ENCODE data around the gene RBM20. TPM values are rescaled to one million over a fixed set of nuclear protein-coding genes. Genes with fewer than 3 reads are reported as not detected.
"Not testable (repeated sequence)": the region's sequence is repeated elsewhere in the genome, so short reads cannot be mapped to it uniquely, and the experiment has no call there.

The RBM20 gene
- total RNA-seq, 1 experiment from 2014 or later, result 0.06 TPM

DNA sequence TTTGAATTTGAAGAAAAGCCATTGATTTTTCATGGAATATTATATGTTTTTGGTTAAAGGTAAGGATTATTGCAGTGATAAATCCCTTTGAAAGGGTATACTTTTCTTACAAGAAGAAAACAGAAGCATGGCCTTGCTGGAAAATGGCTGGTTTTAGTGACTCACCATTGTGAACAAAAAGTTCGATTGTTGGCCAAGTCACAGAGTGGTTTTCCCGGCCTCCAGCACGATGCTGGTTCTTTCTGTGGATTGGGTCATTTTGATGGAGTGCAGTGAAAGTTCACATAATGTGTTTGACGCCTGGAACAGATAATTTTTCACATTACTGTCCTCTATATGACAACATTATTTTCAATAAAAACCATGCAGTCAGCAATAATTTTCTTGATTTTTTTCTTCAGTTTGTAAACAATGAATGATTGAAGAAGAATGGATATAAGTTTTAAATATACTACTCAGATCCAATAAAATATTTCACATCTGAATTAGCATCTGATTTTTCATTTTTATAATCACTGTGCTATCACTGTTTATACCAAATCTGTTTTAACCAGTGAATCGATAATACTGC is 60.9 kb downstream of the RBM20 start:
- no peak for DNase-seq (ENCODE audit: low read depth)

DNA sequence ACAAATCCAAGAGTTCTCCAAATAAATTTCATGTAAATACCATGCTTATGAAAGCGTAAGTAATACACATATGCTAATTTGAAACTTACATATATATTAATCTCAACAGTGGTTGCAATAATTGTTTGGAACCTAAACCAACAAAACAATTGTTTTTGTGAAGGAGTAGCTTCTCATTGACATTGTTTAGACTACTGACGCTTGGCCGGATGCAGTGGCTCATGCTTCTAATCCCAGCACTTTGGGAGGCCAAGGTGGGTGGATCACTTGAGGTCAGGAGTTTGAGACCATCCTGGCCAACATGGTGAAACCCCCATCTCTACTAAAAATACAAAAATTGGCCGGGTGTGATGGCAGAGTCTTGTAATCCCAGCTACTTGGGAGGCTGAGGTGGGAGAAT is 61.5 kb downstream of the RBM20 start:
- not testable (repeated sequence) for DNase-seq (ENCODE audit: low read depth)

DNA sequence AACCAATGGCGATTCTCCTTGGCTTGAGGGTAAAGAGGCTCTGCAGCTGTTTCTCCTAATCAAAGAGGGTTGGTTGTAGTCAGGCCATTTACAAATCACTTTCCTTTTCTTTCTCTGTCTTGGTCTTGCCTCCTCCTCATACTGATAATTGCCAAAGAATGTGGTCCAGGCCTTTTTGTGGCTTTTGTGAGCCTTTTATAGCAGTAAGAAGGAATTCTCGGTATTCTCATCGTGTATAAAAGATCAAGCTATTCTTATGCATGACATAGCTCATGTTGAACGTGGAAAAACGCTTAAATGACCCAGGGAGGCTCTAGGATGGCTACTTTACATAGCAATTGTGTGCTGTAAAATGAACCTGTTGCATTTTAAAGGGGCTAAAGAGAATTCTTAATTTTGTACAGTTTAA is 62.6 kb downstream of the RBM20 start:
- peak; percentile 52 for DNase-seq (ENCODE audit: low read depth)

DNA sequence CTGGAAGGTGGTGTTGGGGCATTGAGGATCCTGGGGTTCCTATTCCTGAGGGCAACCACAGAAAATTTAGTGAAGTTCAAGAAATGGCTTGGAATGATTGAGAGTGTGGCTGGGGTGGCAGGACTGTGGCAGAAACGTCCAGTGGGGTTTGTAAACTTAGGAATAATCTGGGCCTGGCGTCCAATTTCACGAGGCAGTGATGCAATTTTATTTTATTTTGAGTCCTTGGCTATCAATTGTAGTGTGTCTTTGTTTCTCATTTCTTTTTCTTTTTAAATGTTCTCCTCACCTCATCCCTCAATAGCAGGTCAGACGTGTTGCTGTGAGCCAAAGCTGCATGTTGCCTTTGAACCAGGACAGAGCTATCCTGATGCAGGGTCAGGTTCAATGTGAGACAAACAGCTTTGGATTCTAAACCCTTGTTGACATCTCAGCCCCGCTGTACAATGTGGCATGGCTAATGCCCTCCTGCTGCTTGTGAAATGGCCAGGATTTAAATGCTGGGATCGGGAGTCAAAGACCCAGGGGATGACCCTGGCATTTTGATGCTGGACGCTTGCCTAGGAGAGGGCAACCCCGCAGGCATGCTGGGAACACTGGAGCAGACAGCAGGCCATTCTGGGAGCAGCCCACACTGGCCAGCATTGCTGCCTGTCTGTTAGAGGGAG is 64.8 kb downstream of the RBM20 start:
- no peak for DNase-seq (ENCODE audit: low read depth)

GRCh38 chr10:110709444-110709828 is 65.3 kb downstream of the RBM20 start:
- DNase-seq (ENCODE audit: low read depth), result no peak

DNA sequence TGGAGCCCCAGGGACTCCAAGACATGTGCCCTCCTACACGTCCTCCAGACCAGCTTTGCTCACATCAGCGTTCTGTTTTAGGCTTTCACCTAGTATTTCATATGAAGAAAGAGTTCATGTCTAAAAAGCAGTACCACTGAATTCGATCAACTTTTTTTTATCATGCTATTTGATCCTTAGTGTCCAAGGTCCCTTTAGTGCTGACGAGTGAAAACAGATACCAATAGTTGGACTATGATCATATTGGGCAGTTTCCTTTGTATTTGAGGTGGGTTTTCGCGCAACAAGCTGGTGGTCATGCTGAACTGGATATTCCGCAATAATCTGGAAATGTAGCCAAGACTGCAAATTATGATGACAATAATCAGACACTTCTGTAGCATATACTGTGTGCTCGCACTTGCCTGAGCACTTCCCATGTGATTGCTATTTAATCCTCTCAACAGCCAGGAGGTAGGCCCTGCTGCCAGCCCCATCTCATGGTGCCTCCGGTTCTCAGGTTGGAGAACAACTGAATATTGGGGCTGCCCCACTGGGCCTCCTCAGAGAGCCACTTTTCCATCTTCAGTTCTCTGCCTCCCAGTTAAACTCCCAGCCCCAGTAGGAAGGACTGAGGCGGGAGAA is 65.9 kb downstream of the RBM20 start:
- no peak for DNase-seq (ENCODE audit: low read depth)

- DNase-seq (ENCODE audit: low read depth), result no peak
These were observed 66.5 kb downstream of the RBM20 start for GRCh38 chr10:110710621-110711020.

DNA sequence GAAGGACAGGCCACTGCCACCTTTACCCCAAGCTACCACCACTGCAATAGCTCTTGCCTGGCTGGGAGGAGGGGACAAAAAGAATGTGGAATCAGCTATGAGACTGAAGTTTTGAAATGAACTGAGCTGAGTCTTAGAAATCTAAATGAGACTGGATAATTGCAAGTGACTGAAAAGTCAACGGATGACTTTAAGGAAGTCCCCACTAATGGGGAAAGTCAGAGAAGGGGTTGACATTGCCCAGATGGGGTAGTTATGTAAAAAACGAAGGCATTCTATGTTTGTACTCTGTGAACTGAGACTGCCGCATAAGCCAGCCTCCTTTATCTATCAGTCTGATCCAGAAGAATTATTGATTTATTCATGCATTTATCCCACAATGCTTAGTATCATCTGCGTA is 67.2 kb downstream of the RBM20 start:
- DNase-seq (ENCODE audit: low read depth), result no peak

DNA sequence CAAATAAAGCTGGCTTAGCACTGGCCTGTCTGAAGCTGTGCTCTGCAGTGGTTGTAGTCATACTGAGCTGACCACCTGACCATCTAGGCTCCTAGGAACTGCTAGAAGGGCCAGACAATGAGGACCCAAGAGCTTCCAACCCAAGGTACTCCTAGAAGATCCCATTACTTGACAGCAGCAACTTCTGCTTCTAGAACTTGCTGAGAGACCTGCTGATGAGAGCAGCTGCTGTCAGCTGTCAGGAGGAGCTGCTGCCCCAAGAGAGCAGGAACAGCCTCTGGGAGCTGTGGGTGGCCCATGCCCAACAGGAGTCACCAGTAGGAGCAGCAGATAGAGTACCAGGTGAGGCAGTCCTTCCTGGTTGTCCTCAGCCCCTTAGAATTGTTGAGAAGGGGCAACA is 70.2 kb downstream of the RBM20 start:
- DNase-seq (ENCODE audit: low read depth), result no peak

DNA sequence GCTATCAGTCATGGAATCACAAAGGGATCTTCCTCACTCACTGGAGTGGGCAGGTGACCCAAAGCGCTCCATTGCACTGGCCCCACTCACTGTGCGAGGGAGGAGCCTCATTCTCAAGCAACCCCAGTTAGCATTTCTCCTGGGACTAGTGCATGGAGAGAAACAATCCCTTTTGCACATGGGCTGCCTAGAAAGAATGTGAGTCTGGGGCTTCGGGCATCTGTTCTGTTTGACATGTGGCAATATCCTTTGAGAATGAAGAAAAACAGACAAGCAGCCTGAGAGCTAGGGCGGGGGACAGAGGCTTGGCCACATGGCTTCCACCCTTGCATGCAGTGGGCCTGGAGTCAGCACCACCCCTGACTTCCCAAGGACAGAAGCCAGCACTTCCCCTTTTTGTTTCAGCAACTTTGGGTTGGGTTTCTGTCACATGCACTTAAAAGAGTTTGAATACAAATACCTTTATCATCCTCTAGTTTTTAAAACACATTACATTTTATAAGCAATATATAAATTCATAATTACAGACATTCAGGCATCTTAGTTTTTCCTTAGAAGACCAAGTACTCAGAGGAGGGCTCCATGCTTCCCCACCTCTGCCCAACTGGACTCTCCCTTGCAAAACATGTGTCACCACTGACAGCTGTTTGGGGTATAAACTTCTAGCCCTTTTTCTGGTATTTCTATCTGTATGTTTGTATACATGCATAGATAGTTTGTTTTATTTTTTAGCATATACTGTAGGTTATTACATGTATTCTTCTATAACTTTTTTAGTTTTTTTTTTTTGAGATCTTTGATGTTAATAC is 73.8 kb downstream of the RBM20 start:
- DNase-seq (ENCODE audit: low read depth), result no peak

DNA sequence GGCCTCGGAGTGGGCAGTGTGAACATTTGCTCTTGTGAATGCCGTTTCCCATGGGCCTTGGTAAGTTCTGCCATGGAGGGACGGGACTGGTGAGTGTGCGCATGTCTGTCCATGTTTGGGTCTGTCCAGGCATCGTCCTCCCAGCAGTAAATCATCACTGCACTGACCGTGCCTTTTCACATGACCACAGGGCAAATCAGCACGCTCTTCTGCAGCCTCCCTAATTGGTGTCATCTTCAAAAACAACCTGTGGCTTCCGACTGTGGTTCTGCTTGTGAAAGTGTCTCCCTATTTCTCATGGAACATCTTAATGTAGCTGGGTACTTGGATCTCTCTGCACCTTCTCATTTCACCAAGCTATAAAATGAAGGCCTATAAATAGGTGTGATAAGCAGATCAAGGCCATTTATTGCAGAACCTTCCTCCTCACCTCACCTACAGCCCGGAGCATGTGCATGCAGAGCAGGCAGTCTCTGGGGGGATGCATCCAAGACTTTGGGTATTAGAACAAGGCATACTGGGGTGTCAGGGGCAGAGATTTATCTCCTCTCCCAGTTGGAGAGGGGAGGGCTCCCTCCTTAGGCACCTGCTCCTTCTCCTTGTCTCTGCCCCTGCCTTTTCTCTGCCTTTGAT is 77.4 kb downstream of the RBM20 start:
- no peak for DNase-seq (ENCODE audit: low read depth)

DNA sequence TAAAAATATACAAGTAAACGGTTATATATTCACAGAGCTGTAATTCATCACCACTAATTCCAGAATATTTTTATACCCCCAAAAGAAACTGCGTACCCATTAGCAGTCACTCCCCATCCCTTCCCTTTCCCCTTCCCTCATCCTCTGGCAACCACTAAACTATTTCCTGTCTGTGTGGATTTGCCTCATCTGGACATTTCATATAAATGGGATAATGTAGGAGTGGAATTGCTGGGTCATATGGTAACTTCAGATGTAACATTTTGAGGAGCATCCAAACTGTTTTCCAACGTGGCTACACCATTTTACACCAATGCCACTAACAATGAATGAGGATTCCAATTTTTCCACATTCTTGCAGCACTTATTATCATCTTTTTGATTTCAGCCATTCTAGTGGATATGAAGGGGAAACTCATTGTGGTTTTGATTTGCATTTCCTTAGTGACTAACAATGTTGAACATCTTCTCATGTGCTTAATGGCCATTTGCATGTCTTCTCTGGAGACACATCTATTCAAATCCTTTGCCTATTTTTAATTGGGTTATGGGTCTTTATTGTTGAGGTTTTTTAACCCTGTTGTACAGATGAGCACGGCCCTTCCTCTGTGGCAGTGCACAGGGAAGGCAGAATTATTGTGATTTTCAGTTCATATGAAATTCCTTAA is 79.2 kb downstream of the RBM20 start:
- DNase-seq (ENCODE audit: low read depth), result no peak

DNA sequence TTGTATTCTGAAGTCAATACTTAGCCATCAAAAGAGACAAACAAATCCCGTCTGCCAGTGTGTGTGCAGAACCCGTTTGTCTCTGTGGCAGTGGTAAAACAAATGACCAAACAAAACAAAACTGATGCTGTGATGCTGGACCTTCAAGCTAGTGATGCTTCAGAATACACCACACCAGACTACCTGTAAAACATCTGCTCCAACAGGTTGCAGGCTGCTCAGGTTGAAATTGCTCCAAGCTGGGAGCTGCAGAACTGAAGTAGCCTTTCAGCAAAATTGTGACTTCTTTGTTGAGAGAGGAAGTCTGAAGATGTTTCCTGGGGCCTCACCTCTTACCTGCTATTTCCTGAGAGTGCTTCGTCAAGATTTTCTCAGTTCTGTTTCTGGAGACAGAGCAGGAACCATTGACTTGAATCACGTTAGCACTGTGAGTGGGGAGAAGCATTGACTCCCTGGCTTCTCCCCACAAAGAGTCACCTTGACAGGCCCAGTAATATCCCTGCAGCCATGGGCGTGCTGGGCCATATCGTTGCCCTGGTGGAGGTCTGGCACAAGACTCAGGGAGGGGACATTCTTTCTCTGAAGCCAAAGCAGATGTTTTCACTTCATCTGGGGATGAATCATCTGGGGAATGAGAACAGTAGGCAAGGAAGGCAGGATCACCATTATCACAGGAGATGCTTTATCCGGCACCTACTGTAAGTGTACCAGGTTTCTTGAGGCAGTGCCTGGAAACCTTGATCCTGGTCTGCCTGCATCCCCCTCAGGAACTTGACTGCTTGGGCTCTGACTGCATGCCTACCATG is 80.2 kb downstream of the RBM20 start:
- no peak for DNase-seq (ENCODE audit: low read depth)

DNA sequence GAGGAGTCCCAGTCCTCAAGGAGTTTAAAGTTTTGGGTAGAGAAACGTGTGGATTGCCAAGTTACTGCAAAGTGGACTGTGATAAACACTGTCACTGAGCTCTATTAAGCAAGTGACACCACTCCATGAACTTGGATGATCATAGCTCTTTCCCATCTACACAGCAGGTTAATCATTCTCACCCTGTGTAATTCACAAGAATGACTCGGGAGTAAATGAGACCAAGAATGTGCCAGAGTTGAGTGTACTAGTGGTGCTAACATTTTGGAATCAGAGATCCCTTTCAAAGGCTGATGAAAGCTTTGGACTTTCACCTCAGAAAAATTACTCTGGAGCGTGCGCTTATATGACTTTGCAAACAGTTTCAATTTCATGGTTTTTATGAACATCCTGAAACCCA is 80.8 kb downstream of the RBM20 start:
- DNase-seq (ENCODE audit: low read depth), result no peak

GRCh38 chr10:110725801-110726630 is 81.9 kb downstream of the RBM20 start:
- no peak for DNase-seq (ENCODE audit: low read depth)

- not testable (repeated sequence) for DNase-seq (ENCODE audit: low read depth)
These were observed 83.6 kb downstream of the RBM20 start for GRCh38 chr10:110727785-110728184.

GRCh38 chr10:110730345-110731050 is 86.4 kb downstream of the RBM20 start:
- no peak for DNase-seq (ENCODE audit: low read depth)

DNA sequence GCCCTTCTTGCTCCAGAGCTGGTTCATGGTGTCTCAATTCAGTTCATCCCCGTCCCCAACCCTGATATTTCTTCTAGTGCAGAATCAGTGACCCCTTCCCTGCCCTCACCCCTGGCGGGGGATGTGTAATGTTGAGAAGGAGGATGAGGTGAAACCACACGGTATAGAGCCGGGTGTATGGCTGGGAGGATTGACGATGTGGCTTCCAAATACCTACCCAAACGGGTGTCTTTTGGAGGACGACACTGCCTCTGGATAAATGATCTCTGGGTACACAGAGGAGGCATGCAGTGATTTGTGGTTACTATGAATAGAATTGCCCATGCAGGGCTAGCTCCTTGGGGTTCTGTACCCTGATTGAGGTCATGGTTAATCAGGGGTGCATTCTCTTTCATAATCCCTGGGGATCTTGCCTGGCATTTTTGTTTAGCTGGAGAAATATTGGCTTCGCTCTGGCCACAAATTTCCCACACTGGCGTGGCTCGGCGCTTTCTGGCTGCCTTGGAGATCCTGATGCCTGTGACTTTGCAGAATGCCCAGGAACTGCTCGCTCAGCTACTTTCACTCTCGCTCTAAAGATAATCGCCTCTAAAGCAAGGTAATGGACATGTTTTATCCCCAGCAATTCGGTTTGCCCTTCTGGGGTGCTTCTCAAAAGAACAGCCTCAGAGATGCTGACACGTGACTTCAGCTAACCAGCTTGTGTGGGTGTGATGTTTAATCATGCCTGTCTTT is 89.2 kb downstream of the RBM20 start:
- DNase-seq (ENCODE audit: low read depth), result peak; percentile 38
